GM12864 (cell line): ENCODE measurements around the gene CLCN2.
A peak's percentile ranks its signal among the peaks of the same experiment; 100 is the strongest.

ENCODE experiments used
- DNase-seq: peaks from one replicate; pipeline ENCODE4 v3.0.0-alpha.2; 2011; ENCODE audit warnings: low read depth
- H3K4me3 ChIP-seq: 2 replicates; pipeline ENCODE4 v1.5.1; 2011; ENCODE audit warnings: mild to moderate bottlenecking, low read depth, low read length, control low read depth
- TF ChIP-seq, protein P1 (sequence below): IDR thresholded peaks from 2 replicates; pipeline ENCODE4 v1.5.1; 2011; ENCODE audit warnings: low read depth, mild to moderate bottlenecking, moderate library complexity, low read length, control low read depth, inconsistent platforms; ENCODE audit errors: missing control alignments

Gene CLCN2

DNA sequence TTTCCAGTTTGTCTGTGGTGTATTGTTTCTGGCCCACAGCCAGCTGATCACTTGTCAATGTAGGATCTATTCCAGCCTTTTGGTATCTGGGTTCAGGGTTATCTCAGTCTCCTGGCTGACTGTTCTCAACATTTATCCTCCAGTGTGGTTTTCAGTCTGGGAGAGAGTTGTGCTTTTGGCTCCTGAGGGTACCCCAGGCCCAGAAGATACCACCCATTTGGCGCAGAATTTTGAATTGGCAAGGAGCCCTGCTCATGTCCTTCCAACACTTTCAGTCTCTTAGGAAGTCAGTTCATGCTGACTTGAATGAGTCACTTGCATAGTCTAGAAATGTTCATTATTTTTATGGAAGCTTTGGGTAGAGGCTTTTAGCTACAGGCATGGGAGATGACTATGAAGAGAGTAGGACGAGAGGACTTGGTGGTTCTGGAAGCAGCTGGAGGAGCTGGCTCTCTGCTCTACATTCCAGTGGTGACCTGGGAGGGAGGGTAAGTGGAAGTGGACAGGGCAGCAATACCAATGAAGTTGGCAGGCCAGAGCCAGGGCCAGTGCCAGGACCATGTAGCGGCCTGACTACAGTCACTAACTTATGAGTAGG lies 7.3 kb upstream of the CLCN2 start:
- no peak for DNase-seq
- TF ChIP-seq, protein P1, sequence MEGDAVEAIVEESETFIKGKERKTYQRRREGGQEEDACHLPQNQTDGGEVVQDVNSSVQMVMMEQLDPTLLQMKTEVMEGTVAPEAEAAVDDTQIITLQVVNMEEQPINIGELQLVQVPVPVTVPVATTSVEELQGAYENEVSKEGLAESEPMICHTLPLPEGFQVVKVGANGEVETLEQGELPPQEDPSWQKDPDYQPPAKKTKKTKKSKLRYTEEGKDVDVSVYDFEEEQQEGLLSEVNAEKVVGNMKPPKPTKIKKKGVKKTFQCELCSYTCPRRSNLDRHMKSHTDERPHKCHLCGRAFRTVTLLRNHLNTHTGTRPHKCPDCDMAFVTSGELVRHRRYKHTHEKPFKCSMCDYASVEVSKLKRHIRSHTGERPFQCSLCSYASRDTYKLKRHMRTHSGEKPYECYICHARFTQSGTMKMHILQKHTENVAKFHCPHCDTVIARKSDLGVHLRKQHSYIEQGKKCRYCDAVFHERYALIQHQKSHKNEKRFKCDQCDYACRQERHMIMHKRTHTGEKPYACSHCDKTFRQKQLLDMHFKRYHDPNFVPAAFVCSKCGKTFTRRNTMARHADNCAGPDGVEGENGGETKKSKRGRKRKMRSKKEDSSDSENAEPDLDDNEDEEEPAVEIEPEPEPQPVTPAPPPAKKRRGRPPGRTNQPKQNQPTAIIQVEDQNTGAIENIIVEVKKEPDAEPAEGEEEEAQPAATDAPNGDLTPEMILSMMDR, result no peak
- H3K4me3 ChIP-seq, result no peak overlapping the region

DNA sequence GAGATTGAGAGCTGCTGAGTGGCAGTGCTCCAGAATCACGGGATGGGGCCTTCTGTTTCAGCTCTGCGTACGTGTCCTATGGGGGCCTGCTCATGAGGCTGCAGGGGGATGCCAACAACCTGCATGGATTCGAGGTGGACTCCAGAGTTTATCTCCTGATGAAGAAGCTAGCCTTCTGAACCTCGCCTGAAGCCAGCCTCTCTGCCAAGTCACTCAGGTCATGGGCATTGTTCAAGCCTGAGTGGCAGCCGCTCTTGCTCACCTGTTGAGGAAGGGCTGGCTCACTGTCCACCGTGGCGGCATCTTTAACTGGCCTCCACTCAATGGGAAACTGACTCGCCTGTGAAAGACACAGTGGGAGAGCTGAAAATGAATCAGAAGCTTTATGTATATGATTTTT lies 6.7 kb upstream of the CLCN2 start:
- H3K4me3 ChIP-seq, result no peak overlapping the region
- no peak for DNase-seq
- TF ChIP-seq, protein P1, result no peak

DNA sequence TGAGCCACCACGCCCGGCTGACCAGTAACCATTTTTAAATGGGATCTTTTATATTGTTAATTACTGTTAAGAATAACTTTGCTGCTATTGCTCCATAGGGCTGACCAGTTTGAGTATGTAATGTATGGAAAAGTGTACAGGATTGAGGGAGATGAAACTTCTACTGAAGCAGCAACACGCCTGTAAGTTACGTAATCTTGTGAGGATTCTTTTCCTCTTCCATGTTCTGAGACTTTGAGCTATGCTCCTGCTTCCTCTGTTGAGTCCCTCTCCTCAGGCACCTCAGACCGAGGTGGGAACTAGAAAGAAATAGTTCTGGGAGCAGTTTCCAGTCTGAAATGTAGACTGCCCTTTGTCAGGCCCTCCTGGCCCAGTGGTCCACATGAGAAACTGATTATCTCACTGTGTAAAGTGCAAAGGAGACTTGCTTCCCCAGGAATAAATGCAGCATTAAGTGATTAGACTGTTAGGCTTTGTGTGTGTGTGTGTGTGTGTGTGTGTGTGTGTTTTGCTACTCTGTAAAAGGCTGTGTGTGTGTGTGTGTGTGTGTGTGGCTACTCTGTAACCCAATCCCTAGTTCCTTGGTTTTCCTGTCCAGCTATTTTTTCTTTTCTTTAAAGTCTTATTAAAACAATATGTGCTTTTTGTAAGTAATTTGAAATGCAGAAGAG lies 5.3 kb upstream of the CLCN2 start:
- no peak overlapping the region for H3K4me3 ChIP-seq
- TF ChIP-seq, protein P1, result no peak
- no peak for DNase-seq

DNA sequence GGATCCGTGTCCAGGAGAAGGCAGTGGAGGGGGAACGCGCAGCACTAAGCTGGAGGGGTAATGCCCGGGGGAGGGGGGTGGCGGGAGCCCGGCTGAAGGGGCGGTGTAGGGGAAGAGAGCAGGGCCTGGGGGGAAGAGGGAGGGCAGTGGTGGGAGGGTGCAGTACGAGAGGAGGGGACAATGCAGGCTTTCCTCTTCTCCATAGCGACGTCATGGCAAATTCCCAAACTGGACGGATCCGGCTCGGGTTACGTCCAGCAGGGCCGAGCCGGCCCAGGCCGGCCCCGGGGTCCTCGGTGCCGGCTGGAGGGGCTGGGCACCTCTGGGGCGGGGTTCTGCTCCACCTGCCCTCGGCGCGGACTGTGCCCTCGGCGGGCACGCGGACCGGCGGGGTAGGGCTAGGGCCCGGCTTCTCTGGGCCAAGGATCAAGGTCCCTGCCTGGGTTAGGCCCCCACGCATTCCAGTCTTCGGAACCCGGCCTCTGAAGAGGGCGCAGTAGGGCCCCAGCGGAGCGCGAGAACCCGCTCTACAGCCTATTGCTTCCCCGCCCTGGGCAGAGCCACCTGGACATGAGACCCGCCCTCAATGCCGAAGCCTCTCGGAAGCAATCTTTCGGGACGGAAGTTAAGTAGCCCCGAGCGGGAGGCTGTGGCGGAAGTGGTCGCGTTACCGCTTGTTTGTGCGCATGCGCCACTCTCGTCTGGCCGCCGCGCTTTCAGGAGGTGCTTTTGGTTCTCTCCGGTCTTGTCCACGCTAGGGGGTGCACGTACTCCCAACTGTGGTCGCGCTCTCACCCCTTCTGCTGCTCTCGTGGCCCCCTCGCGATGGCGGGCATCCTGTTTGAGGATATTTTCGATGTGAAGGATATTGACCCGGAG lies 1.5 kb upstream of the CLCN2 start:
- TF ChIP-seq, protein P1, result peak; percentile 64
- peak overlapping the region; percentile 90 for H3K4me3 ChIP-seq
- DNase-seq, result peak; percentile 95

DNA sequence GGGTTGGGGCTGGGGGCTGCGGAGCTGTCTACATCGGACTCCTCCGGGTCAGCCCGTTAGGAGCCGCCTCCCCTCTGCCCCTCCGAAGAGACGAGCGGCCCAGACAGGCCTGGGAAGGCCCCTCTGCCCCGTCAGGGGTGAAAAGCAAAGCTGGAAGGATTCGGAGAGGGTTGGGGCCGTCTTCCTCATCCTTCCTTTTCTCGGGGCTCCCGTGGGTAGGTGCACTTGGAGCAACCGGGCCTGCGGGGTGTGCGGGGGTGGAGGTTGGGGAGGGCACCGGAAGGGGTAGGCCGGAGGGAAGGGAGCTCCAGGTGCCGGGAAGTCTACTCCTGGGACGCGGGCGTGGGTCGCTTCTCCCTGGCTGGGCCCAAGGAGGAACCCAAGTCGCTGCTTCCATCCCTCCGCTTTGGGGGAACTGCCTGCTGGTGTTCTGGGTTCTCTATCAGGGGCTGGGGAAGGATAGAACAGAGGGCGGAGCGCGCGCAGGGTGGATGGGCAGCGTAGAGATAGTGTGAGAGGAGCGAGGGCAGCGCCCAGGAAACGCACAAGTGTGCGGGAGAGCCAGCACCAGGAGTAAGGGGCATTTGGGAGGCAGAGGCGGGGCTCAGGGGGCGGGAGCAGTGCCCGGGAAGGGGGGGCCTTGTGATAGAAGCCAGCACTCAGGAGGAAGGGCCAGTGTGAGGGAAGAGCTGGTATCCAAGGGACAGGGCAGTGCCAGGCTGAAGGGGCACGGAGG lies 695 bp upstream of the CLCN2 start:
- TF ChIP-seq, protein P1, result no peak
- no peak for DNase-seq
- H3K4me3 ChIP-seq, result peak overlapping the region; percentile 90

DNA sequence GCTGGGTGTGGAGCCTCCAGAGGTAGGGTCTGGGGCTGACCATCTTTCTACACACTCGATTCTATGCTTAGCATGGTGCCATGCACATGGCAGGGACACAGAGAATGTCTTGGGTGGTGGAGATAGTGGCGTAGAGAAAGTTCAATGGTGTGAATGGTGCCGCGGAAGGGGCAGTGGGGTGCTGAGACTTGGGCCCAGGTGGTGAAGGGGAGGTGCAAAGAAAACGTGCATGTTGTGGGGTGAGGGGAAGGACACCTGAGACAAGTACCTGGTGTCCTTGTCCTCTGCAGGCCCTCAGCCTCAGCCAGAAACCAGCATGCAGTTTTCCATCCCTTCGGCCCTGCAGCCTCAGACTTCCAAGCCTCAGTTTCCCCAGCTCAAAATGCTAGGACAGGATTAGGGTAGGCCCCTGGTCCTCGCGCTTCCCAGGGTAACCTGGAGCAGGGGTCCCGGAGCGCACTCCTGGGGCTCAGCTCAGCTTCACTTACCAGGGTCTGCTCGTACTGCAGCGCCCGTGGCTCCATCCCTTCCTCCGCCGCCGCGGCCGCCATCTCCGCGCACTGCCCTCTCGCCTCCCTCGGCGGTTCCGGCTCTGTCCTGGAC lies 375 bp downstream of the CLCN2 start:
- H3K4me3 ChIP-seq, result peak overlapping the region; percentile 90
- DNase-seq, result no peak
- TF ChIP-seq, protein P1, result no peak
